ENCODE data around the gene MAPK1. TPM values are rescaled to one million over a fixed set of nuclear protein-coding genes. Genes with fewer than 3 reads are reported as not detected.
"Not testable (repeated sequence)": the region's sequence is repeated elsewhere in the genome, so short reads cannot be mapped to it uniquely, and the experiment has no call there.

MAPK1 gene
- total RNA-seq, 1 experiment from 2014 or later, result 87.4 TPM

GRCh38 chr22:21915624-21916308 lies 48.3 kb upstream of the MAPK1 start:
- CTCF ChIA-PET, result interaction anchor here (0.6 to 4.1 kb wide), 3 partner anchors 22 to 1874 kb away, joined by 3 to 44 read pairs (median 5); partner anchors contain the start of gene PPM1F
- no peaks in the 10 kb centered on the region for H3K27me3 Mint-ChIP-seq (ENCODE audit: low read depth)
- H3K27ac Mint-ChIP-seq, result no peak overlapping the region
- ATAC-seq, result no peak
- no peak for TF ChIP-seq JAZF1 (CRISPR knock-in tag; IDR thresholded peaks at IDR 0.05)
- no peak for TF ChIP-seq ZBTB21 (CRISPR knock-in tag; IDR thresholded peaks at IDR 0.05; ENCODE audit: borderline replicate concordance)
- TF ChIP-seq ELF4 (CRISPR knock-in tag; IDR thresholded peaks at IDR 0.05; ENCODE audit: low read depth), result no peak
- DNase-seq (ENCODE audit: low spot score), result no peak
- no peak overlapping the region for H3K4me3 Mint-ChIP-seq
- H3K36me3 Mint-ChIP-seq, result no peaks in the 10 kb centered on the region
- H3K4me1 Mint-ChIP-seq, result peaks cover 29% of the 10 kb centered on the region
- H3K9me3 Mint-ChIP-seq, result no peaks in the 10 kb centered on the region
- POLR2A ChIA-PET, result interaction anchor here (0.7 kb wide), 1 partner anchor 298 kb away, joined by 3 read pairs; no protein-coding TSS in a partner anchor

GRCh38 chr22:21914033-21914642 lies 46.7 kb upstream of the MAPK1 start:
- DNase-seq (ENCODE audit: low spot score); POLR2A ChIA-PET; H3K9me3 Mint-ChIP-seq; H3K27me3 Mint-ChIP-seq (ENCODE audit: low read depth); H3K4me3 Mint-ChIP-seq; ATAC-seq; H3K27ac Mint-ChIP-seq; H3K36me3 Mint-ChIP-seq: not testable (repeated sequence)
- H3K4me1 Mint-ChIP-seq, result peaks cover 15% of the 10 kb centered on the region
- TF ChIP-seq HMGA2 (CRISPR knock-in tag; IDR thresholded peaks at IDR 0.05) (0 out of 2 replicates have a peak, but pooled peaks have one; percentile 74), ZNF121 (CRISPR knock-in tag; IDR thresholded peaks at IDR 0.05) (0 out of 2 replicates have a peak, but pooled peaks have one; percentile 5)
- CTCF ChIA-PET, result interaction anchor here (1.1 kb wide), 1 partner anchor 58 kb away, joined by 3 read pairs; no protein-coding TSS in a partner anchor

GRCh38 chr22:21910367-21910766 lies 42.9 kb upstream of the MAPK1 start:
- CTCF ChIA-PET, result interaction anchor here (1.6 kb wide), 1 partner anchor 28 kb away, joined by 7 read pairs; no protein-coding TSS in a partner anchor
- DNase-seq (ENCODE audit: low spot score); H3K27ac Mint-ChIP-seq; H3K4me1 Mint-ChIP-seq; H3K36me3 Mint-ChIP-seq; POLR2A ChIA-PET; H3K4me3 Mint-ChIP-seq; H3K27me3 Mint-ChIP-seq (ENCODE audit: low read depth); ATAC-seq; H3K9me3 Mint-ChIP-seq: not testable (repeated sequence)

- POLR2A ChIA-PET, result no interaction called here
- no peaks in the 10 kb centered on the region for H3K4me1 Mint-ChIP-seq
- DNase-seq (ENCODE audit: low spot score), result no peak
- no peaks in the 10 kb centered on the region for H3K9me3 Mint-ChIP-seq
- ATAC-seq, result no peak
- no peak overlapping the region for H3K27ac Mint-ChIP-seq
- CTCF ChIA-PET, result interaction anchor here (1.6 kb wide), 1 partner anchor 28 kb away, joined by 7 read pairs; no protein-coding TSS in a partner anchor
- no peak for TF ChIP-seq STAT6 (CRISPR knock-in tag; conservative IDR thresholded peaks at IDR 0.05; ENCODE audit: low read depth)
- no peak for TF ChIP-seq HMGA2 (CRISPR knock-in tag; IDR thresholded peaks at IDR 0.05)
- no peak for TF ChIP-seq EMX1 (CRISPR knock-in tag; IDR thresholded peaks at IDR 0.05)
- no peak for TF ChIP-seq ZNF416 (CRISPR knock-in tag; IDR thresholded peaks at IDR 0.05)
- TF ChIP-seq GABPB1 (CRISPR knock-in tag; IDR thresholded peaks at IDR 0.05), result no peak
- TF ChIP-seq NFATC4 (CRISPR knock-in tag; IDR thresholded peaks at IDR 0.05), result no peak
- no peak for TF ChIP-seq SP1 (CRISPR knock-in tag; conservative IDR thresholded peaks at IDR 0.05)
- H3K36me3 Mint-ChIP-seq, result no peaks in the 10 kb centered on the region
- no peaks in the 10 kb centered on the region for H3K27me3 Mint-ChIP-seq (ENCODE audit: low read depth)
- no peak overlapping the region for H3K4me3 Mint-ChIP-seq
These were observed 42.4 kb upstream of the MAPK1 start for GRCh38 chr22:21909871-21910270.
